Measurements from ENCODE around the gene CARD10. TPM values are rescaled to one million over a fixed set of nuclear protein-coding genes. Genes with fewer than 3 reads are reported as not detected.

CARD10 gene, protein sequence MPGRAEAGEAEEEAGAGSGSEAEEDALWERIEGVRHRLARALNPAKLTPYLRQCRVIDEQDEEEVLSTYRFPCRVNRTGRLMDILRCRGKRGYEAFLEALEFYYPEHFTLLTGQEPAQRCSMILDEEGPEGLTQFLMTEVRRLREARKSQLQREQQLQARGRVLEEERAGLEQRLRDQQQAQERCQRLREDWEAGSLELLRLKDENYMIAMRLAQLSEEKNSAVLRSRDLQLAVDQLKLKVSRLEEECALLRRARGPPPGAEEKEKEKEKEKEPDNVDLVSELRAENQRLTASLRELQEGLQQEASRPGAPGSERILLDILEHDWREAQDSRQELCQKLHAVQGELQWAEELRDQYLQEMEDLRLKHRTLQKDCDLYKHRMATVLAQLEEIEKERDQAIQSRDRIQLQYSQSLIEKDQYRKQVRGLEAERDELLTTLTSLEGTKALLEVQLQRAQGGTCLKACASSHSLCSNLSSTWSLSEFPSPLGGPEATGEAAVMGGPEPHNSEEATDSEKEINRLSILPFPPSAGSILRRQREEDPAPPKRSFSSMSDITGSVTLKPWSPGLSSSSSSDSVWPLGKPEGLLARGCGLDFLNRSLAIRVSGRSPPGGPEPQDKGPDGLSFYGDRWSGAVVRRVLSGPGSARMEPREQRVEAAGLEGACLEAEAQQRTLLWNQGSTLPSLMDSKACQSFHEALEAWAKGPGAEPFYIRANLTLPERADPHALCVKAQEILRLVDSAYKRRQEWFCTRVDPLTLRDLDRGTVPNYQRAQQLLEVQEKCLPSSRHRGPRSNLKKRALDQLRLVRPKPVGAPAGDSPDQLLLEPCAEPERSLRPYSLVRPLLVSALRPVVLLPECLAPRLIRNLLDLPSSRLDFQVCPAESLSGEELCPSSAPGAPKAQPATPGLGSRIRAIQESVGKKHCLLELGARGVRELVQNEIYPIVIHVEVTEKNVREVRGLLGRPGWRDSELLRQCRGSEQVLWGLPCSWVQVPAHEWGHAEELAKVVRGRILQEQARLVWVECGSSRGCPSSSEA
- 2.8 and 3.9 TPM in 2 replicates for total RNA-seq

GRCh38 chr22:37519268-37520195, at the start of gene CARD10:
CARD10 (minus strand) TSS chr22:37519415; CDS start chr22:37519200, 215 bp downstream.

DNA sequence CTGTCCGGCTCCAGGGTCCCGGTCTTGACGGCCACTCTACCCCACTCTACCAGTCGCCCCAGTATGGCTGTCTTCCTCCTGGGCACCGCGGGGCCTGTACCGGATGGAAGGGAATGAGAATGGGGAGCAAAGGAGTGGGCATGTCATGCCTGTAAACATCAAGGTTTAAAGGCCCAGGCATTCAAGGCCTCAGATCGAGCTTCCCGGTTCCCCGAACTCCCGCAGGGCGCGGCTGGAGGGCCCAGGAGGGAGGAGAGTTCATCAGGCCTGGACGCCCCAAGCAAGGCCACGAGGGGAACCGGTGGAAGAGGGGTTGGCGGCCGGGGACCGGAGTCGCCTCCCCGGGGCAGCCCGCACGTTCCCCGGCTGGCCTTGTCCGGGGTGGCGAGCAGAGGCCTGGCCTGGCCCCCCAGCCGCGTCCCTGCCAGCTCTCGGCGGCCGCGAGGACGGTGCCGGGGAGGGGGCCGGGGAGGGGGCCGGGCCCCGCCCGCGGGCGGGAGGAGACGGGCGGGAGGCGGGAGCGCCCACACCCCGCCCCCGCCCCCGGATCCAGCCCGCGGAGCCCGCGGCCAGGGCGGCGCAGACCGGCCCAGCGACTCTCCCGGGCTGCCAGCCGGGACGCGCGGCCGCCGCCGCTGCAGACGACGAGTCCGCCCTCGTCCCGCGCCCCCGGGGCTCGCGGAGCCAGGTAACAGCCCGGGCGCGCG, 40.8 kb upstream of the CARD10 start, which contains the start of gene CDC42EP1:
Gene CDC42EP1 (plus strand): TSS at position 580 of the 707 bp plus-strand sequence. CDS start 5,870 bp downstream, outside the sequence.

DNA sequence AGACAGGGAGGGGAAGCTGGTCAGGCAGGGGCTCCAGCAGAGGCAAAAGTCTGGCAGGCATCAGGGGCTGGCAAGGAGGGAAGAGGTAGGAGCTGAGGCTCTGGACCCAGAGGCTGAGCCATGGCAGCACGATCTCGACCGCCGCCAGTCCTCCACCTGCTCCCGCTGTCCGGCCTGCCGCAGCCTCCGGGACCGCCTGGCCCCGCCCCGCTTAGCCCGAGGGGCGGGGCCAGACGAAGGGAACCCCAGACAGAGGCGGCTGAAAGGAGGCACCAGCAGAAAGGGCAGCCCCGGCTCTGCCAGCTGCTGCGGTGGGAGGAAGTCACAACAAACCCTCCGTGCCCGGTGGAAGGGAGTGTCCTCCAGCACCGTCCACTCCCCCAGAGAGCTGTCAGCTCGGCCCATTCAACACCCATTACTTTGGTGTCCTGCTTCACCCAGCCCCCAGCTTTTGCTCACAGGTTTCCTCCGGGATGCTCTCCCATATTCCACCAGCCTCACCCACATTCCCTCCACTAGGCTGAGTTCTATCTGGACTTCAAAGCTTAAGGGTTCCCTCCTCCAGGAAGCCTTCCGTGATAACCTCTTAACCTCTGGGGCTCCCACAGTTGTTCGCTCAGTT, 32.9 kb downstream of the CARD10 start, which contains the start of gene MFNG:
Gene MFNG (minus strand): TSS at position 161 of the 622 bp plus-strand sequence. CDS start 207 bp downstream, outside the sequence.

Other genes starting within 250 kb of the CARD10 start
- 0.86 TPM in 1 of 2 replicates, not detected in the other for gene CYTH4, start 236.9 kb downstream of the CARD10 start, total RNA-seq
- gene ELFN2, start 91.9 kb downstream of the CARD10 start, total RNA-seq: 0.66 and 1.4 TPM in 2 replicates
- 0.43 TPM in 1 of 2 replicates, not detected in the other for gene MFNG, start 33.0 kb downstream of the CARD10 start, total RNA-seq
- 36.8 and 37.6 TPM in 2 replicates for gene CDC42EP1, start 41.1 kb upstream of the CARD10 start, total RNA-seq
- gene LGALS2, start 60.7 kb upstream of the CARD10 start, total RNA-seq: not detected in 2 replicates
- 40.7 and 50.3 TPM in 2 replicates for gene GGA1, start 89.4 kb upstream of the CARD10 start, total RNA-seq
- gene SH3BP1, start 120.3 kb upstream of the CARD10 start, total RNA-seq: 11.7 and 13.8 TPM in 2 replicates
- 3.9 and 29.9 TPM in 2 replicates for gene PDXP, start 139.3 kb upstream of the CARD10 start, total RNA-seq
- 4,884 and 6,707 TPM in 2 replicates for gene LGALS1, start 156.2 kb upstream of the CARD10 start, total RNA-seq
- 19.8 and 31.7 TPM in 2 replicates for gene NOL12, start 166.9 kb upstream of the CARD10 start, total RNA-seq
- gene TRIOBP, start 177.6 kb upstream of the CARD10 start, total RNA-seq: 265 and 271 TPM in 2 replicates

All from placental pericyte (primary cell).